Thoracic aorta (tissue), 2 donors: ENCODE measurements around the gene CNPY4. TPM values are rescaled to one million over a fixed set of nuclear protein-coding genes. Genes with fewer than 3 reads are reported as not detected.
A peak's percentile ranks its signal among the peaks of the same experiment; 100 is the strongest.

ENCODE experiments used
- ATAC-seq: fragments of 150-250 bp; one replicate; pipeline ENCODE4 v1.8.0; 2017; ENCODE audit warnings: low read depth; ENCODE audit not compliant: insufficient number of reproducible peaks, low FRiP score
- DNase-seq: peaks from one replicate; pipeline ENCODE4 v3.0.0-alpha.2; 2020; ENCODE audit warnings: low spot score
- H3K27ac ChIP-seq, 2 donors: fragments of 200-600 bp; sonication (generic); 1 replicate in 1 of 2; 2 replicates in 1 of 2; pipeline ENCODE4 v1.5.1; 2016; ENCODE audit warnings: mild to moderate bottlenecking in 2 of 2, moderate library complexity in 2 of 2
- H3K27me3 ChIP-seq: fragments of 200-600 bp; sonication (generic); replicated peaks from 2 replicates; pipeline ENCODE4 v1.6.0; 2016; ENCODE audit warnings: mild to moderate bottlenecking; ENCODE audit not compliant: insufficient read depth
- H3K36me3 ChIP-seq: fragments of 200-600 bp; sonication (generic); one replicate; pipeline ENCODE4 v1.5.1; 2016
- H3K4me1 ChIP-seq, 2 donors: fragments of 200-600 bp; sonication (generic); 1 replicate in 1 of 2; 2 replicates in 1 of 2; pipeline versions ENCODE4 v1.5.1 to v1.6.0; 2016; ENCODE audit warnings: low read depth in 2 of 2, mild to moderate bottlenecking in 1 of 2; ENCODE audit not compliant: control insufficient read depth in 1 of 2
- H3K4me3 ChIP-seq: fragments of 200-600 bp; sonication (generic); 2 replicates; pipeline ENCODE4 v1.5.1; 2016; ENCODE audit warnings: mild to moderate bottlenecking
- H3K9me3 ChIP-seq: fragments of 200-600 bp; sonication (generic); 2 replicates; pipeline ENCODE4 v1.5.1; 2016
- total RNA-seq, 2 donors: library from RNA; depleted of rRNA; stranded (reverse); fragments of >200 nt; gene quantifications; one replicate each; pipeline versions ENCODE4 v1.1.0 to v1.2.3, GENCODE V29; 2016
- TF ChIP-seq, protein P1 (sequence below): fragments of 200-600 bp; sonication (generic); IDR thresholded peaks from one replicate; pipeline ENCODE4 v1.5.1; 2019; ENCODE audit warnings: antibody characterized with exemption

The CNPY4 gene, protein sequence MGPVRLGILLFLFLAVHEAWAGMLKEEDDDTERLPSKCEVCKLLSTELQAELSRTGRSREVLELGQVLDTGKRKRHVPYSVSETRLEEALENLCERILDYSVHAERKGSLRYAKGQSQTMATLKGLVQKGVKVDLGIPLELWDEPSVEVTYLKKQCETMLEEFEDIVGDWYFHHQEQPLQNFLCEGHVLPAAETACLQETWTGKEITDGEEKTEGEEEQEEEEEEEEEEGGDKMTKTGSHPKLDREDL
- total RNA-seq: 10 to 100 TPM; 12.6 to 13.7 TPM

DNA sequence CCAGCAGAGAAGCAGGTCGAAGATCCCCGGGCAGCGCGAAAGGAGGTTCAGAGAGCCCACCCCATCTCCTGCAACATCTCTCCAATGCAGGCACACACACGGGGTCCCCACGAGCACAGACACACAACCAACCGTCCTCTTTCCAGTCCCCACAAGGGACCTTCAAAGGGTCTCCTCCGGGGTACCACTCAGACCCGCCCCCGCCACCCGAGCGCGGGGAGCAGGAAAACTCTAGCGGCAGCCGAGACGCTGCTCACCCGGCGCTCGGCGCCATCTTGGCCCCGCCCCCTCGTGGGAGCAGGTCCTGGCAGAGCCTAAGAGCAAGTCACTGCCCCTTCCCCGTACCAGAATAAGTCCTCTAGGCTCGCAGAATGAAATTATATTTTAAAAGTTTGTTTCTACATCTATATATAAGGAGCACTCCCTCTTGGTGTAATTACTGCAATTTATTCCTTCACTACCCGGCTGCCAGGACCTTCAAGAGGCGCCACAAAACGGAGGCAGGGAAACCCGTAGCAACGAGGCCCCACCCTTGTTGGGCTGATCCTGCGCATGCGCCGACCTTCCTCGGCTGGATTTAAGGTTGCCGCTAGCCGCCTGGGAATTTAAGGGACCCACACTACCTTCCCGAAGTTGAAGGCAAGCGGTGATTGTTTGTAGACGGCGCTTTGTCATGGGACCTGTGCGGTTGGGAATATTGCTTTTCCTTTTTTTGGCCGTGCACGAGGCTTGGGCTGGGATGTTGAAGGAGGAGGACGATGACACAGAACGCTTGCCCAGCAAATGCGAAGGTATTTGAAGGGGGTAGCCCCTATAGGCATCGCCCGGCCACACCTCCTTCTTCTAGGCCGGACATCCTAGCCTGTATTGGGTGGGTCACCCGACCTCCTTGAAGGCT is at the start of gene CNPY4, which contains the start of gene TAF6:
Gene CNPY4, plus strand, starts transcription at position 563 of the 898 bp plus-strand sequence. Its CDS starts 111 bp downstream, at position 674.
Gene TAF6, minus strand, starts transcription at position 287 of the 898 bp plus-strand sequence. CDS start 5,149 bp downstream, outside the sequence.
- peak within 1 kb of the TSS; percentile 85 to 87 for H3K27ac ChIP-seq
- DNase-seq: peak; percentile 84
- peak; percentile 93 for ATAC-seq

GRCh38 chr7:100069991-100070390 is 49.4 kb upstream of the CNPY4 start:
- DNase-seq (no peak), ATAC-seq (no peak)
- peaks cover 0 to 8% of the 10 kb centered on the region in 2 donors for H3K4me1 ChIP-seq
- TF ChIP-seq, protein P1, sequence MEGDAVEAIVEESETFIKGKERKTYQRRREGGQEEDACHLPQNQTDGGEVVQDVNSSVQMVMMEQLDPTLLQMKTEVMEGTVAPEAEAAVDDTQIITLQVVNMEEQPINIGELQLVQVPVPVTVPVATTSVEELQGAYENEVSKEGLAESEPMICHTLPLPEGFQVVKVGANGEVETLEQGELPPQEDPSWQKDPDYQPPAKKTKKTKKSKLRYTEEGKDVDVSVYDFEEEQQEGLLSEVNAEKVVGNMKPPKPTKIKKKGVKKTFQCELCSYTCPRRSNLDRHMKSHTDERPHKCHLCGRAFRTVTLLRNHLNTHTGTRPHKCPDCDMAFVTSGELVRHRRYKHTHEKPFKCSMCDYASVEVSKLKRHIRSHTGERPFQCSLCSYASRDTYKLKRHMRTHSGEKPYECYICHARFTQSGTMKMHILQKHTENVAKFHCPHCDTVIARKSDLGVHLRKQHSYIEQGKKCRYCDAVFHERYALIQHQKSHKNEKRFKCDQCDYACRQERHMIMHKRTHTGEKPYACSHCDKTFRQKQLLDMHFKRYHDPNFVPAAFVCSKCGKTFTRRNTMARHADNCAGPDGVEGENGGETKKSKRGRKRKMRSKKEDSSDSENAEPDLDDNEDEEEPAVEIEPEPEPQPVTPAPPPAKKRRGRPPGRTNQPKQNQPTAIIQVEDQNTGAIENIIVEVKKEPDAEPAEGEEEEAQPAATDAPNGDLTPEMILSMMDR: no peak
- no peak overlapping the region for H3K4me3 ChIP-seq
- no peak overlapping the region for H3K27ac ChIP-seq
- no peaks in the 10 kb centered on the region for H3K27me3 ChIP-seq
- H3K36me3 ChIP-seq: peaks cover 54% of the 10 kb centered on the region
- peaks cover 13% of the 10 kb centered on the region for H3K9me3 ChIP-seq

More for the DNA sequence above, at the start of gene CNPY4, which contains the start of gene TAF6:
- Histone ChIP-seq H3K36me3 (no peaks in the 10 kb centered on the region), H3K27me3 (no peaks in the 10 kb centered on the region), H3K9me3 (no peaks in the 10 kb centered on the region), H3K4me1 (peaks cover 11 to 16% of the 10 kb centered on the region in 2 donors), H3K4me3 (peak within 1 kb of the TSS; percentile 84)
- TF ChIP-seq, protein P1: peak; percentile 27

DNA sequence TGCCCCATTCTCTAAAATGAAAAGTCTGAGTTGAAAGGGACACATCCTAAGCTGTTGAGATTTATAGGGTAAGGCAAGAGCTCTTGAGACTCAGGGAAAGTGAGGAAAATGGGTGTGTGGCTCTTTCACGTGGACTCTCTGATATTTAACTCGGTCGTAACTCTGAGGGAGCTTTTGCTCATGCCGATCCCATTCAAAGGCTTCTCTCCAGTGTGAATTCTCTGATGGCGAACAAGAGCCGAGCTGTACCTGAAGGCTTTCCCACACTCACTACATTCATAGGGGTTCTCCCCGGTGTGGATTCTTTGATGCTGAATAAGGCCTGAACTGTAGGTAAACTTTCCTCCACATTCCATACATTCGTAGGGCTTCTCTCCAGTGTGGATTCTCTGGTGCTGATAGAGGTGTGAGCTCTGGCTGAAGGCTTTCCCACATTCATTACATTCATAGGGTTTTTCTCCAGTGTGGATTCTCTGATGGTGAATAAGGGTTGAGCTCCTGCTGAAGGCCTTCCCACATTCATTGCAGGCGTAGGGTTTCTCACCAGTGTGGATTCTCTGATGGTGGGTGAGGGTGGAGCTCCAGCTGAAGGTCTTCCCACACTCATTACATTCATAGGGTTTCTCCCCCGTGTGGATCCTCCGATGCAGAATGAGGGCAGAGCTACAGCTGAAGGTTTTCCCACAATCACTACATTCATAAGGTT is 48.3 kb upstream of the CNPY4 start:
- DNase-seq (no peak), ATAC-seq (no peak)
- peaks cover 13% of the 10 kb centered on the region for H3K9me3 ChIP-seq
- peaks cover 66% of the 10 kb centered on the region for H3K36me3 ChIP-seq
- no peak overlapping the region for H3K27ac ChIP-seq
- peaks cover 0 to under 1% of the 10 kb centered on the region in 2 donors for H3K4me1 ChIP-seq
- no peak overlapping the region for H3K4me3 ChIP-seq
- H3K27me3 ChIP-seq: no peaks in the 10 kb centered on the region
- TF ChIP-seq, protein P1: no peak

DNA sequence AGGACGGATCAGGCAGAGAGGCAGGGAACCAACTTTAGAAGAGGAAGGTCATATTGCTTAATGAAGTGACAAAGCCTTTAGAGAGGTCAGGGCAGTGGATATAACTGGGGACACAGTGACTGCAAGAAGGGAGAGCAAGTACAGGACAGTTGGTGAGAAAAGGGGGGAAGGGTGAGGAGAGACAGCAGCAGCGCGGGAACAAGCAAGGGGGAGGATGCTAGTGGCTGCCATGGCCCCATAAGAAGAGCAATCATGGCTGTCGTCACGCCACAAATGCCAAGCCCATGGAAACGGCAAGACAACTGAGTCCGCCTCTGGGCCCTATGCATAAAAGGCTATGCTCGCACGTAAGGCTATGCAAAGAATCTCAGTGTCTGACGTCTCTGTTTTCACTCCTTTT is 47.0 kb upstream of the CNPY4 start:
- Histone ChIP-seq H3K27ac (no peak overlapping the region), H3K36me3 (peaks cover 77% of the 10 kb centered on the region), H3K27me3 (no peaks in the 10 kb centered on the region), H3K4me3 (no peak overlapping the region), H3K4me1 (no peaks in the 10 kb centered on the region), H3K9me3 (peaks cover 13% of the 10 kb centered on the region)
- TF ChIP-seq, protein P1: no peak
- no peak for ATAC-seq
- DNase-seq: no peak
